HepG2 (cell line): Measurements from ENCODE around the gene KCNJ14. TPM values are rescaled to one million over a fixed set of nuclear protein-coding genes. Genes with fewer than 3 reads are reported as not detected.

ENCODE experiments used
- ATAC-seq: fragments of 200-7000 bp; cut with Tn5 transposase; 3 replicates; pipeline ENCODE4 v1.9.1; 2020; ENCODE audit warnings: mild to moderate bottlenecking, moderate library complexity
- BruUV-seq: library from RNA; stranded (reverse); fragments of 400-500 nt; replicated peaks from 2 replicates; lab custom pipeline; 2021; lab: Mats Ljungman, UMichigan
- CTCF ChIA-PET: fragments of 300-600 bp; formaldehyde crosslinking; extraction: SDS; loops from one replicate; lab custom pipeline; 2021; ENCODE audit warnings: low total read pairs, inconsistent platforms, low intra/inter-chr PET ratio; lab: Yijun Ruan, JAX
- POLR2A ChIA-PET: fragments of 350-600 bp; sonication (Branson Sonifier 250); formaldehyde crosslinking; loops from one replicate; lab custom pipeline; 2020; ENCODE audit warnings: antibody characterized with exemption, inconsistent platforms; lab: Yijun Ruan, JAX
- DNase-seq: peaks from one replicate; pipeline ENCODE4 v3.0.0-alpha.2; 2015; ENCODE audit warnings: low spot score
- FAIRE-seq: peaks from 3 replicates; lab custom pipeline; 2011; peaks lifted over from hg19 to GRCh38; lab: Jason Lieb, UNC
- H2AFZ ChIP-seq: one replicate; pipeline ENCODE4 v1.6.1; 2011; ENCODE audit warnings: low read length, inconsistent platforms
- H3K27ac ChIP-seq: fragments of 300-600 bp; 3 replicates; pipeline ENCODE4 v1.8.0; 2011; ENCODE audit warnings: mixed run types, mild to moderate bottlenecking, mixed read lengths, low read length, inconsistent platforms; ENCODE audit not compliant: insufficient read depth; ENCODE audit errors: extremely low read length
- H3K27me3 ChIP-seq, 2 experiments: fragments of 200-600 bp in 1 of 2; 2 replicates in 1 of 2; 3 replicates in 1 of 2; pipeline versions ENCODE4 v1.6.0 to v1.8.0; 2011; ENCODE audit warnings: low read length in 2 of 2, mild to moderate bottlenecking in 2 of 2, moderate library complexity in 2 of 2, inconsistent platforms in 1 of 2; ENCODE audit not compliant: insufficient read depth in 2 of 2, control insufficient read depth in 1 of 2
- H3K36me3 ChIP-seq, 2 experiments: fragments of 200-600 bp in 1 of 2; replicated peaks in 1 of 2; 2 replicates in 1 of 2; 3 replicates in 1 of 2; pipeline versions ENCODE4 v1.5.1 to v1.8.0; 2011; ENCODE audit warnings: low read length in 2 of 2, inconsistent platforms in 1 of 2; ENCODE audit not compliant: insufficient read depth in 2 of 2, control insufficient read depth in 1 of 2
- H3K4me1 ChIP-seq: 2 replicates; pipeline ENCODE4 v1.5.1; 2012; ENCODE audit warnings: low read length, inconsistent platforms; ENCODE audit not compliant: insufficient read depth
- H3K4me2 ChIP-seq: 2 replicates; pipeline ENCODE4 v1.6.0; 2011; ENCODE audit warnings: low read depth, low read length, inconsistent platforms
- H3K4me3 ChIP-seq, 3 experiments: fragments of 200-600 bp in 1 of 3; sonication (generic), shearing (Covaris generic) in 1 of 3; replicated peaks in 1 of 3; 2 replicates each; pipeline ENCODE4 v1.5.1; 2011 to 2016; ENCODE audit warnings: low read length in 3 of 3, inconsistent platforms in 2 of 3, low read depth in 2 of 3, mild to moderate bottlenecking in 2 of 3, control low read depth in 1 of 3, mixed read lengths in 1 of 3; ENCODE audit not compliant: insufficient read depth in 1 of 3
- H3K79me2 ChIP-seq: one replicate; pipeline ENCODE4 v1.6.1; 2011; ENCODE audit warnings: low read length, inconsistent platforms; ENCODE audit not compliant: insufficient read depth
- H3K9ac ChIP-seq: 2 replicates; pipeline ENCODE4 v1.6.0; 2011; ENCODE audit warnings: mild to moderate bottlenecking, low read depth, low read length, inconsistent platforms; ENCODE audit not compliant: insufficient read depth
- H3K9me3 ChIP-seq: 2 replicates; pipeline ENCODE4 v1.5.1; 2012; ENCODE audit warnings: mild to moderate bottlenecking, low read length
- H4K20me1 ChIP-seq: 2 replicates; pipeline ENCODE4 v1.6.0; 2011; ENCODE audit warnings: inconsistent platforms, mild to moderate bottlenecking, low read length, moderate library complexity; ENCODE audit not compliant: insufficient read depth
- ARNT ChIP-seq: fragments of 450-650 bp; IDR thresholded peaks from 2 replicates; pipeline ENCODE4 v1.6.1; 2017
- ATF7 ChIP-seq, 2 experiments: fragments of 450-650 bp in 1 of 2; sonication (generic) in 1 of 2; formaldehyde crosslinking in 1 of 2; IDR thresholded peaks; 2 replicates each; pipeline versions ENCODE4 v1.4.0 to v1.6.1; 2016 to 2020; ENCODE audit warnings: antibody characterized with exemption in 1 of 2, mild to moderate bottlenecking in 1 of 2, missing genetic modification reagents in 1 of 2
- GTF2F1 ChIP-seq: fragments of 150-350 bp; IDR thresholded peaks from 2 replicates; pipeline ENCODE4 v1.6.1; 2014; ENCODE audit warnings: low read length
- HNF4G ChIP-seq, 2 experiments: sonication (generic) in 1 of 2; formaldehyde crosslinking in 1 of 2; IDR thresholded peaks; 2 replicates each; pipeline versions ENCODE4 v1.4.0 to v1.6.1; 2011 to 2020; ENCODE audit warnings: borderline replicate concordance in 2 of 2, low read depth in 2 of 2, mild to moderate bottlenecking in 2 of 2, low read length in 1 of 2, missing genetic modification reagents in 1 of 2, moderate library complexity in 1 of 2
- HNRNPL ChIP-seq: fragments of 200-400 bp; formaldehyde crosslinking; IDR thresholded peaks from 2 replicates; pipeline ENCODE4 v1.6.1; 2017; ENCODE audit warnings: mild to moderate bottlenecking, low read depth, low read length
- KAT8 ChIP-seq: IDR thresholded peaks from 2 replicates; pipeline ENCODE4 v1.6.1; 2016; ENCODE audit warnings: missing genetic modification reagents, missing compliant biosample characterization
- NR2C2 ChIP-seq: sonication (generic); formaldehyde crosslinking; IDR thresholded peaks from 2 replicates; pipeline ENCODE4 v1.4.0; 2020; ENCODE audit warnings: missing genetic modification reagents, mild to moderate bottlenecking, moderate library complexity, borderline replicate concordance
- SCMH1 ChIP-seq: sonication (generic); formaldehyde crosslinking; IDR thresholded peaks from 2 replicates; pipeline ENCODE4 v1.9.0; 2021; ENCODE audit warnings: missing genetic modification reagents, mild to moderate bottlenecking, borderline replicate concordance
- STAG1 ChIP-seq: sonication (generic); formaldehyde crosslinking; IDR thresholded peaks from 2 replicates; pipeline ENCODE4 v1.4.0; 2020; ENCODE audit warnings: missing genetic modification reagents
- TCF7 ChIP-seq: sonication (generic); IDR thresholded peaks from 2 replicates; pipeline ENCODE4 v1.6.1; 2016; ENCODE audit warnings: antibody characterized with exemption, low read depth
- ZBTB46 ChIP-seq: sonication (generic); formaldehyde crosslinking; IDR thresholded peaks from 2 replicates; pipeline ENCODE4 v1.4.0; 2020; ENCODE audit warnings: mild to moderate bottlenecking, missing genetic modification reagents, borderline replicate concordance
- ZNF180 ChIP-seq: sonication (generic); formaldehyde crosslinking; IDR thresholded peaks from 2 replicates; pipeline ENCODE4 v1.4.0; 2020; ENCODE audit warnings: low read depth, missing genetic modification reagents, borderline replicate concordance
- WGBS: methylation state at CpG from one replicate; pipeline ENCODE4 v1.1.6; 2017; ENCODE audit warnings: low lambda C conversion rate; 5-methylcytosine and 5-hydroxymethylcytosine counted together
- in situ Hi-C: cut with HindIII; loops from 2 replicates; pipeline ENCODE4 v1.10.0; 2017; ENCODE audit warnings: low pct_unique_long_range_greater_than_20kb; ENCODE audit not compliant: extremely low pct_ligation_motif_present
- intact Hi-C: fragments of 100-400 bp; cut with micrococcal nuclease; formaldehyde crosslinking; loops from one replicate; pipeline ENCODE4 v1.10.0; 2022; ENCODE audit not compliant: unreplicated experiment
- polyA plus RNA-seq, 8 experiments: library from polyadenylated mRNA; depleted of rRNA in 3 of 8; stranded (reverse) in 7 of 8; unstranded in 1 of 8; fragments of >200 nt; fragmentation: Illumina TruSeq in 4 of 8; extraction: Trizol in 4 of 8; gene quantifications; 2 replicates each; pipeline versions ENCODE4 v1.2.1 to v1.2.3, GENCODE V29; 2011 to 2016; ENCODE audit warnings: low read depth in 4 of 8, missing spikeins in 1 of 8, mixed read lengths in 1 of 8; ENCODE audit not compliant: insufficient read depth in 1 of 8
- total RNA-seq, 5 experiments: library from RNA; depleted of rRNA; stranded (reverse); fragments of >200 nt; fragmentation: Illumina TruSeq; extraction: Trizol; gene quantifications; 2 replicates each; pipeline ENCODE4 v1.2.3, GENCODE V29; 2016; ENCODE audit warnings: low read depth in 1 of 5

Gene KCNJ14
- total and polyA plus RNA-seq, 2 of the 13 experiments (the other 11 are each of a cell fraction or from before 2014, with no cell fraction given): 0.20 to 0.51 TPM

DNA sequence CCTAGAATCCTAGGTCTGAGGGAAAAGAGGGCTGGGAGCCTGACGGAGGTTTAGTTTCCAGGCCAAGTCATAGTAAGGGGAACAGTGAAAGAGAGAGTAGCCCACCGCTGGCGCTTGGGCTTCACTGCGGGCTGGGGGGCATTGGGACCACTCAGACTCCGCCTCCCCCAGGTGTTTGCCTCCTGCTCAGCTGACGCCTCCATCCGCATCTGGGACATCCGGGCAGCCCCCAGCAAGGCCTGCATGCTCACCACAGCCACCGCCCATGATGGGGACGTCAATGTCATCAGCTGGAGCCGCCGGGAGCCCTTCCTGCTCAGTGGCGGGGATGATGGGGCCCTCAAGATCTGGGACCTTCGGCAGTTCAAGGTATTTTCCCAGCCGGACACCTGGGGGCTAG lies 4.5 kb upstream of the KCNJ14 start:
- TF ChIP-seq ZNF180 (CRISPR knock-in tag): no peak
- no peak for TF ChIP-seq ZBTB46
- no peak for TF ChIP-seq HNRNPL
- no peak for TF ChIP-seq HNF4G (IDR thresholded peaks at IDR 0.05; ENCODE audit: borderline replicate concordance, low read depth, low read length)
- TF ChIP-seq HNF4G (CRISPR knock-in tag; IDR thresholded peaks at IDR 0.05; ENCODE audit: borderline replicate concordance, low read depth): no peak
- TF ChIP-seq TCF7: no peak
- Histone ChIP-seq H3K4me1 (peaks cover 22% of the 10 kb centered on the region), H3K4me2 (no peak overlapping the region), H2AFZ (no peak overlapping the region), H3K4me3 (no peak overlapping the region), H3K9me3 (no peaks in the 10 kb centered on the region), H3K27ac (no peak overlapping the region), H3K9ac (no peak overlapping the region), H3K79me2 (peaks cover 17% of the 10 kb centered on the region), H3K36me3 (peaks cover 27 to 72% of the 10 kb centered on the region in 2 experiments), H3K27me3 (no peaks in the 10 kb centered on the region; a peak in 1 of 5 replicates), H4K20me1 (no peaks in the 10 kb centered on the region)
- ATAC-seq (no peak), DNase-seq (no peak), FAIRE-seq (no peak)
- CTCF ChIA-PET: no interaction called here
- intact Hi-C loops (no loop called here), in situ Hi-C loops (no loop called here)
- POLR2A ChIA-PET: no interaction called here
- WGBS: 100% methylated on average over 2 of the region's 15 CpGs
- BruUV-seq: no TSS peak

GRCh38 chr19:48451624-48452023 lies 3.8 kb upstream of the KCNJ14 start:
- Histone ChIP-seq H4K20me1 (no peaks in the 10 kb centered on the region), H3K4me2 (no peak overlapping the region), H3K4me3 (no peak overlapping the region), H3K9me3 (no peaks in the 10 kb centered on the region), H3K9ac (no peak overlapping the region), H3K36me3 (peaks cover 28 to 78% of the 10 kb centered on the region in 2 experiments), H3K27ac (no peak overlapping the region), H3K4me1 (peaks cover 19% of the 10 kb centered on the region), H2AFZ (no peak overlapping the region), H3K79me2 (peaks cover 10% of the 10 kb centered on the region), H3K27me3 (no peaks in the 10 kb centered on the region; a peak in 1 of 5 replicates)
- BruUV-seq: no TSS peak
- intact Hi-C loops (no loop called here), in situ Hi-C loops (no loop called here)
- DNase-seq (no peak), ATAC-seq (no peak), FAIRE-seq (no peak)
- TF ChIP-seq NR2C2 (CRISPR knock-in tag): no peak
- no peak for TF ChIP-seq SCMH1 (CRISPR knock-in tag)
- TF ChIP-seq GTF2F1: no peak
- peak; percentile 66 for TF ChIP-seq ATF7 (IDR thresholded peaks at IDR 0.05)
- TF ChIP-seq ATF7 (CRISPR knock-in tag; IDR thresholded peaks at IDR 0.05): no peak
- TF ChIP-seq STAG1: no peak
- no peak for TF ChIP-seq KAT8 (CRISPR knock-in tag)
- no peak for TF ChIP-seq ARNT
- WGBS: 95% methylated on average over 10 of the region's 12 CpGs
- ChIA-PET POLR2A (no interaction called here), CTCF (no interaction called here)
